K562 (cell line): ENCODE data around the gene ZW10. TPM values are rescaled to one million over a fixed set of nuclear protein-coding genes. Genes with fewer than 3 reads are reported as not detected.

Source experiments
- CLOCK ChIP-seq: fragments of 250-450 bp; sonication (Bioruptor Pico); IDR thresholded peaks from 2 replicates; pipeline ENCODE4 v1.4.0; 2020; ENCODE audit warnings: mild to moderate bottlenecking, moderate library complexity, borderline replicate concordance
- CXXC5 ChIP-seq: fragments of 250-450 bp; sonication (Bioruptor Pico); IDR thresholded peaks from 2 replicates; pipeline ENCODE4 v1.8.0; 2022; ENCODE audit warnings: inconsistent platforms, mild to moderate bottlenecking, moderate library complexity
- E2F1 ChIP-seq: sonication (generic); formaldehyde crosslinking; IDR thresholded peaks from 2 replicates; pipeline ENCODE4 v1.8.1; 2023; ENCODE audit warnings: mild to moderate bottlenecking, missing genetic modification reagents, moderate library complexity
- FOXK2 ChIP-seq, 2 experiments: fragments of 450-650 bp; IDR thresholded peaks in 1 of 2; conservative IDR thresholded peaks in 1 of 2; 2 replicates each; pipeline ENCODE4 v1.6.1; 2016; ENCODE audit warnings: low read depth in 2 of 2, mild to moderate bottlenecking in 1 of 2
- HNRNPLL ChIP-seq: fragments of 200-400 bp; formaldehyde crosslinking; IDR thresholded peaks from 2 replicates; pipeline ENCODE4 v1.6.1; 2017; ENCODE audit warnings: low read length, low read depth, mild to moderate bottlenecking; ENCODE audit not compliant: poor library complexity, severe bottlenecking
- JUND ChIP-seq, 2 experiments: IDR thresholded peaks; 2 replicates in 1 of 2; 3 replicates in 1 of 2; pipeline ENCODE4 v1.6.1; 2011; ENCODE audit warnings: borderline replicate concordance in 2 of 2, low read depth in 2 of 2, low read length in 2 of 2, improper control_type of control experiment in 1 of 2, missing biosample characterization in 1 of 2, missing genetic modification characterization in 1 of 2, missing genetic modification reagents in 1 of 2
- MAZ ChIP-seq, 2 experiments: fragments of 450-650 bp in 1 of 2; sonication (generic) in 1 of 2; formaldehyde crosslinking; IDR thresholded peaks in 1 of 2; conservative IDR thresholded peaks in 1 of 2; 2 replicates each; pipeline versions ENCODE4 v1.4.0 to v1.5.0; 2020; ENCODE audit warnings: mild to moderate bottlenecking in 1 of 2, missing genetic modification reagents in 1 of 2
- MNT ChIP-seq, 2 experiments: fragments of 450-650 bp; conservative IDR thresholded peaks; 2 replicates each; pipeline ENCODE4 v1.6.1; 2017; ENCODE audit warnings: mild to moderate bottlenecking in 2 of 2, moderate library complexity in 2 of 2
- POLR2H ChIP-seq: IDR thresholded peaks from 2 replicates; pipeline ENCODE4 v1.6.1; 2016; ENCODE audit warnings: missing genetic modification characterization, low read depth, mild to moderate bottlenecking, control low read depth, missing compliant biosample characterization, moderate library complexity
- SMAD3 ChIP-seq: fragments of 450-650 bp; formaldehyde crosslinking; conservative IDR thresholded peaks from 2 replicates; pipeline ENCODE4 v1.4.0; 2020; ENCODE audit warnings: mild to moderate bottlenecking
- TBP ChIP-seq: optimal IDR thresholded peaks from 2 replicates; pipeline ENCODE3; 2011; ENCODE audit warnings: low read depth, low read length, improper control_type of control experiment
- TEAD4 ChIP-seq, 2 experiments: sonication (generic) in 1 of 2; formaldehyde crosslinking in 1 of 2; IDR thresholded peaks; 2 replicates each; pipeline versions ENCODE4 v1.6.1 to v1.8.0; 2012 to 2022; ENCODE audit warnings: borderline replicate concordance in 1 of 2, inconsistent platforms in 1 of 2, low read length in 1 of 2, mild to moderate bottlenecking in 1 of 2, missing genetic modification reagents in 1 of 2
- ZNF507 ChIP-seq: conservative IDR thresholded peaks from 2 replicates; pipeline ENCODE4 v1.6.1; 2017; ENCODE audit warnings: missing genetic modification characterization, missing compliant biosample characterization
- polyA plus RNA-seq, 8 experiments: library from polyadenylated mRNA; depleted of rRNA in 4 of 8; stranded (reverse) in 5 of 8; unstranded in 3 of 8; fragments of >200 nt; fragmentation: Nextera tagmentation in 2 of 8; fragmentation: Illumina TruSeq in 1 of 8; extraction: Ambion mirVana in 2 of 8; extraction: Trizol in 1 of 8; gene quantifications; 2 replicates each; pipeline versions ENCODE4 v1.2.1 to v1.2.3, GENCODE V29; 2011 to 2014; ENCODE audit warnings: inconsistent platforms in 1 of 8, missing spikeins in 1 of 8
- total RNA-seq, 7 experiments: library from RNA; depleted of rRNA in 6 of 7; stranded (reverse); fragments of >200 nt in 6 of 7; fragmentation: Illumina TruSeq in 2 of 7; extraction: Trizol in 2 of 7; gene quantifications; 2 replicates each; pipeline versions ENCODE4 v1.2.1 to v1.2.3, GENCODE V29; 2011 to 2021; ENCODE audit warnings: low replicate concordance in 1 of 7
- TF ChIP-seq, protein P1 (sequence below): sonication (generic); formaldehyde crosslinking; IDR thresholded peaks from 2 replicates; pipeline ENCODE4 v1.8.0; 2023; ENCODE audit warnings: mild to moderate bottlenecking, missing genetic modification reagents
- TF ChIP-seq, protein P2 (sequence below): IDR thresholded peaks from 2 replicates; pipeline ENCODE4 v1.6.1; 2012; ENCODE audit warnings: low read depth, low read length, improper control_type of control experiment, borderline replicate concordance

Gene ZW10
- total and polyA plus RNA-seq, 9 of the 15 experiments (the other 6 are each of a cell fraction or from before 2014, with no cell fraction given), result 9.4 to 37.7 (median 25.0) TPM

- no peak for TF ChIP-seq CLOCK (CRISPR knock-in tag)
- TF ChIP-seq TBP, result peak; percentile 71
- no peak for TF ChIP-seq JUND (IDR thresholded peaks at IDR 0.05; ENCODE audit: borderline replicate concordance, low read depth, low read length)
- peak; percentile 65; the same call in 2 of the 3 replicates for TF ChIP-seq JUND (tag; IDR thresholded peaks at IDR 0.05; ENCODE audit: borderline replicate concordance, low read depth, low read length)
- TF ChIP-seq E2F1 (CRISPR knock-in tag), result peak; percentile 70
- TF ChIP-seq FOXK2 (conservative IDR thresholded peaks at IDR 0.05 in 1 of 2, IDR thresholded peaks at IDR 0.05 in 1 of 2; ENCODE audit: low read depth in 2 of 2), result peak; percentile 38 to 65; a peak in 1 of 4 replicates
- TF ChIP-seq, protein P1, sequence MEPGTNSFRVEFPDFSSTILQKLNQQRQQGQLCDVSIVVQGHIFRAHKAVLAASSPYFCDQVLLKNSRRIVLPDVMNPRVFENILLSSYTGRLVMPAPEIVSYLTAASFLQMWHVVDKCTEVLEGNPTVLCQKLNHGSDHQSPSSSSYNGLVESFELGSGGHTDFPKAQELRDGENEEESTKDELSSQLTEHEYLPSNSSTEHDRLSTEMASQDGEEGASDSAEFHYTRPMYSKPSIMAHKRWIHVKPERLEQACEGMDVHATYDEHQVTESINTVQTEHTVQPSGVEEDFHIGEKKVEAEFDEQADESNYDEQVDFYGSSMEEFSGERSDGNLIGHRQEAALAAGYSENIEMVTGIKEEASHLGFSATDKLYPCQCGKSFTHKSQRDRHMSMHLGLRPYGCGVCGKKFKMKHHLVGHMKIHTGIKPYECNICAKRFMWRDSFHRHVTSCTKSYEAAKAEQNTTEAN (CRISPR knock-in tag), result no peak
- TF ChIP-seq MNT (conservative IDR thresholded peaks at IDR 0.05), result peak; percentile 63 to 77
- no peak for TF ChIP-seq ZNF507 (tag)
- TF ChIP-seq TEAD4 (IDR thresholded peaks at IDR 0.05; ENCODE audit: low read length), result 0 out of 2 replicates have a peak, but pooled peaks have one; percentile 15
- no peak for TF ChIP-seq TEAD4 (CRISPR knock-in tag; IDR thresholded peaks at IDR 0.05; ENCODE audit: borderline replicate concordance)
- TF ChIP-seq CXXC5 (CRISPR knock-in tag), result peak; percentile 95
- TF ChIP-seq HNRNPLL, result peak; percentile 79
- TF ChIP-seq, protein P2, sequence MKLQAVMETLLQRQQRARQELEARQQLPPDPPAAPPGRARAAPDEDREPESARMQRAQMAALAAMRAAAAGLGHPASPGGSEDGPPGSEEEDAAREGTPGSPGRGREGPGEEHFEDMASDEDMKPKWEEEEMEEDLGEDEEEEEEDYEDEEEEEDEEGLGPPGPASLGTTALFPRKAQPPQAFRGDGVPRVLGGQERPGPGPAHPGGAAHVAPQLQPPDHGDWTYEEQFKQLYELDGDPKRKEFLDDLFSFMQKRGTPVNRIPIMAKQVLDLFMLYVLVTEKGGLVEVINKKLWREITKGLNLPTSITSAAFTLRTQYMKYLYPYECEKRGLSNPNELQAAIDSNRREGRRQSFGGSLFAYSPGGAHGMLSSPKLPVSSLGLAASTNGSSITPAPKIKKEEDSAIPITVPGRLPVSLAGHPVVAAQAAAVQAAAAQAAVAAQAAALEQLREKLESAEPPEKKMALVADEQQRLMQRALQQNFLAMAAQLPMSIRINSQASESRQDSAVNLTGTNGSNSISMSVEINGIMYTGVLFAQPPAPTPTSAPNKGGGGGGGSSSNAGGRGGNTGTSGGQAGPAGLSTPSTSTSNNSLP, result peak; percentile 87
- 0 out of 4 replicates have a peak, but pooled peaks of 1 of the 2 experiments have one; percentile 55 for TF ChIP-seq MAZ (CRISPR knock-in tag; conservative IDR thresholded peaks at IDR 0.05 in 1 of 2, IDR thresholded peaks at IDR 0.05 in 1 of 2)
- TF ChIP-seq POLR2H, result peak; percentile 64
- TF ChIP-seq SMAD3 (CRISPR knock-in tag), result 0 out of 2 replicates have a peak, but pooled peaks have one; percentile 13
Measured at GRCh38 chr11:113773416-113774173, at the start of gene ZW10 (continued).
